Activated T-cell treated with anti-CD3 and anti-CD28 coated beads, Interleukin-2, amount 50 U/mL, for 4 hours (primary cell): ENCODE measurements around the gene ABCA2. TPM values are rescaled to one million over a fixed set of nuclear protein-coding genes. Genes with fewer than 3 reads are reported as not detected.

Experiments
- ATAC-seq, 2 donors: fragments of 200-7000 bp; cut with Tn5 transposase; one replicate each; pipeline ENCODE4 v1.10.0; 2021
- DNase-seq: peaks from one replicate; pipeline ENCODE4 v3.0.0-alpha.2; 2020
- H3K27me3 Mint-ChIP-seq: one replicate; pipeline ENCODE4 v1.8.0; 2021; ENCODE audit warnings: low read depth, mixed read lengths
- H3K36me3 Mint-ChIP-seq: one replicate; pipeline ENCODE4 v1.8.0; 2022; ENCODE audit warnings: mixed read lengths; ENCODE audit not compliant: insufficient read depth
- H3K4me1 Mint-ChIP-seq: one replicate; pipeline ENCODE4 v1.8.0; 2021; ENCODE audit warnings: low read depth, mixed read lengths
- H3K4me3 Mint-ChIP-seq: one replicate; pipeline ENCODE4 v1.8.0; 2021; ENCODE audit warnings: mild to moderate bottlenecking, moderate library complexity, mixed read lengths
- H3K9me3 Mint-ChIP-seq: one replicate; pipeline ENCODE4 v1.8.0; 2021; ENCODE audit warnings: mixed read lengths
- total RNA-seq, 3 donors: library from RNA; stranded (reverse); gene quantifications; one replicate each; pipeline ENCODE4 v1.2.1, GENCODE V29; 2021

ABCA2 gene
- total RNA-seq, 3 donors from 2014 or later, result 9.1 to 15.3 (median 14.3) TPM

GRCh38 chr9:136962701-136963248, 65.3 kb downstream of the ABCA2 start:
- no peaks in the 10 kb centered on the region for H3K27me3 Mint-ChIP-seq
- peaks cover 42% of the 10 kb centered on the region for H3K4me1 Mint-ChIP-seq
- ATAC-seq (peak in 1 of 2 donors; percentile 6), DNase-seq (no peak)
- no peaks in the 10 kb centered on the region for H3K36me3 Mint-ChIP-seq
- no peaks in the 10 kb centered on the region for H3K9me3 Mint-ChIP-seq
- H3K4me3 Mint-ChIP-seq, result no peak overlapping the region

DNA sequence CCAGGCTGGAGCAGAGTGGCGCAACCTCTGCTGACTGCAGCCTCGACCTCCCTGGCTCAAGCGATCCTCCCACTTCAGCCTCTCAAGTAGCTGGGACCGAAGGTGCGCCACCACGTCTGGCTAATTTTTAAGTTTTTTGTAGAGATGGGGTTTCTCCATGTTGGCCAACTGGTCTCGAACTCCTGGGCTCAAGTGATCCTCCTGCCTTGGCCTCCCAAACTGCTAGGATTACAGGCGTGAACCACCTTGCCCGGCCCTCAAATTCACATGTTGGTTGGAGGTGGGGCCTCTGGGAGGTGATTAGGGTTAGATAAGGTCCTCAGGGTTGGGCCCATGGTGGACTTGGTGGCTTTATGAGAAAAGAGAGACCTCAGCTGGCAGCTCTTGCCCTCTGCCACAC, 65.9 kb downstream of the ABCA2 start:
- Mint-ChIP-seq H3K4me3 (no peak overlapping the region), H3K36me3 (no peaks in the 10 kb centered on the region), H3K27me3 (no peaks in the 10 kb centered on the region), H3K9me3 (no peaks in the 10 kb centered on the region), H3K4me1 (peaks cover 42% of the 10 kb centered on the region)
- DNase-seq (no peak), ATAC-seq (no peak)

DNA sequence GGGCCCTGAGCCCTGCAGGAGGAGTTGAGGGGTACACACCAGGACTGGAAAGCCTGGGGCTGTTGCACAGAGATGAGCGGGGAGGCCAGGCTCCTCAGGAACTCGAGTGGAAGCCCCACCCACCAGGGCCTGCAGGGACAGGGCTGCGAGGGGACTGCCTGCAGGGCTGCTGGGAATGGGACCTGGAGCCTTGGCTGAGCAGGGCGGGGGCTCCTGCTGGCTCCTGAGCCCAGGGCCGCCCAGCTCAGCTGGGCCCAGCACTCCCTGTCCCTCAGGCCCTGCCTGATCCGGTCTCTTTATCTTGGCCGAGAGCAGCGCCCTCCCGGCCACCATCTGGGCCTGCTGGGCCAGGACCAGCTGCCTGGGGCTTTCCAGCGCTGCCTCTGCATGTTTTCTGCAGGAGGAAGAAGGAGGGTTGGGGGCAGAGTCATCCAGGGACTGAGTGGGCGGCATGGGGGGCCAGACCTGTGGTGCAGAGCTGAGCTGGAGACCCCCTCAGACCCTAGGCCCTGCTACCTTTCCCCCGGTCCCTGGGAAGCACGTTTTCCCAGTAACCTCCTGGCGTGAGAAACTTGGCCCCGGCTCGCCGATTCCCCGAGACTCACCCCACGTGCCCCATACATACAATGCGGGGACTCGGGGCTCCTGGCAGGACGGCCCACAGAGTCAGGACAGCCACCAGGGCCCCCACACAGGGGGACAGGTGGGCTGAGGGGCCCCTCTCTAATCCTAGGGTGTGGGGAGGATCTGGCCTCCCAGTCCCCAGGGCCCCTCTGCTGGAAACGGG, 66.6 kb downstream of the ABCA2 start:
- no peaks in the 10 kb centered on the region for H3K36me3 Mint-ChIP-seq
- H3K4me3 Mint-ChIP-seq, result no peak overlapping the region
- peaks cover 44% of the 10 kb centered on the region for H3K4me1 Mint-ChIP-seq

DNA sequence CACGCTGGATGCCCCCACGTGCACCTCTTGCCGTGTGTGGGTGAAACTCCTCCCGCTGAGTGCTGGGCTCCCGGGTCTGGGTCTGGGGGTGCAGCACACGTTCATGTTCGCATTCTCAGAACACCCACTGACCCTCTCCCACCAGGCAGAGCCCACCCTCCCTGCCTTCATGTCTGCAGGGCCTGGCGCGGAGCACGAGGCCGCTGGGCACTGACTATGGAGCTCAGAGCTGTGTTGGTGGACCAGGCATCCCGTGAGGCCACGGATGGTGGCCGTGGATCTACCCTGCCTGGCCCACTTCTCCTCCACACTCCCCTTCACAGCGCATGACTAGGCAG, 67.1 kb downstream of the ABCA2 start:
- DNase-seq (no peak), ATAC-seq (no peak)
- Mint-ChIP-seq H3K27me3 (no peaks in the 10 kb centered on the region), H3K4me3 (no peak overlapping the region), H3K4me1 (peaks cover 40% of the 10 kb centered on the region), H3K36me3 (no peaks in the 10 kb centered on the region), H3K9me3 (no peaks in the 10 kb centered on the region)

More for the DNA sequence above, 66.6 kb downstream of the ABCA2 start:
- DNase-seq (no peak), ATAC-seq (no peak)
- no peaks in the 10 kb centered on the region for H3K9me3 Mint-ChIP-seq
- no peaks in the 10 kb centered on the region for H3K27me3 Mint-ChIP-seq

GRCh38 chr9:136960212-136960937, 67.7 kb downstream of the ABCA2 start:
- ATAC-seq, result peak in 1 of 2 donors; percentile 9
- H3K27me3 Mint-ChIP-seq, result no peaks in the 10 kb centered on the region
- H3K4me1 Mint-ChIP-seq, result peaks cover 36% of the 10 kb centered on the region
- no peak overlapping the region for H3K4me3 Mint-ChIP-seq
- H3K36me3 Mint-ChIP-seq, result no peaks in the 10 kb centered on the region
- H3K9me3 Mint-ChIP-seq, result no peaks in the 10 kb centered on the region
- no peak for DNase-seq

DNA sequence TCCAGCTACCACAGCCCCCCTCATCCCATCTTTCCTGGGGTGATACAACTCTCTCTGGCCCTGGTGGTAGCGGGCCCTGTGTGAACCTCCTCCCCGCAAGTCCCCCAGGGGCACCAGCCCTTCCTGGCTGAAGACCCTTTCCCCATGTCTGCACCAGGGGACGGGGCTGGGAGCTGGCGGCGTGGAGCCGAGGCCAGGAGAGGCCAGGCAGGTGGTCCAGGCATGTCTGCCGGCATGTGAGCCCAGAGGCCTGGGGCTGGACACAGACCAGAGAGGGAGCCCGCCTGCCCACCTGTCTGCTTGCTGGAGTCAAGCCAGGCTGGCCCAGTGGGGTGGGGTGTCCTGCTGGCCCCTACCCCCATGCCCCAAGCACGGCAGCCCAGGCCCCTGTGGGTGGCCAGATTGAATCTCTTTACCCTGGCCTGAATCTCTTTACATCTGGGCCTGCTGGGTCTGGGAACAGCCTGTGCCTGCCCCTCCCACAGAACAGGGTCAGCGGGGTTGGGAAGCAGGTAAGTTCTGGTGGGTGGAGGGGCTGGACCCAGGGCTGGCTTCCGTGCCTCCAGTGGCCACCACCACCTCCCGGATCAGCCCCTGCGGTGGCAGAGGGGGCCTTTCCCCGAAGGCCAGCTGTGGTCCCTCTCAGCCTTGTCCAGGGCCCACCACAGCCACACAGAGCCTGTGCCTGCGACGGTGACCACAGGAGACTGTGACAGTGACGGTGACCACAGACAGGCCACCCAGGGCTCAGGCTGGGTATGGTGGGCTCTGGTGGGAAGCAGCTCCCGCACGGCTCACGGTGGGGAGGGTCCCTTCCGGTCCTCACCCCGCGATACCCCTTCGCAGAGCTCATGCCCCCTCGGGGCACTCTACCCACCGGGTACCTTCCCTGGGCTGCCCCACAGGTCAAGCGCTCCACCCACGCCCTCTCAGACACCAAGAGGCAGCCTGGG, 68.9 kb downstream of the ABCA2 start:
- H3K27me3 Mint-ChIP-seq, result no peaks in the 10 kb centered on the region
- no peaks in the 10 kb centered on the region for H3K36me3 Mint-ChIP-seq
- DNase-seq (no peak), ATAC-seq (no peak)
- no peak overlapping the region for H3K4me3 Mint-ChIP-seq
- H3K4me1 Mint-ChIP-seq, result peaks cover 29% of the 10 kb centered on the region
- no peaks in the 10 kb centered on the region for H3K9me3 Mint-ChIP-seq

GRCh38 chr9:136958473-136958872, 69.6 kb downstream of the ABCA2 start:
- Mint-ChIP-seq H3K4me1 (peaks cover 29% of the 10 kb centered on the region), H3K27me3 (no peaks in the 10 kb centered on the region), H3K36me3 (no peaks in the 10 kb centered on the region), H3K4me3 (no peak overlapping the region), H3K9me3 (no peaks in the 10 kb centered on the region)
- DNase-seq (no peak), ATAC-seq (no peak)

- peaks cover 24% of the 10 kb centered on the region for H3K4me1 Mint-ChIP-seq
- ATAC-seq (no peak), DNase-seq (no peak)
- H3K36me3 Mint-ChIP-seq, result no peaks in the 10 kb centered on the region
- H3K4me3 Mint-ChIP-seq, result no peak overlapping the region
- no peaks in the 10 kb centered on the region for H3K27me3 Mint-ChIP-seq
- no peaks in the 10 kb centered on the region for H3K9me3 Mint-ChIP-seq
Observed at GRCh38 chr9:136957901-136958300, 70.1 kb downstream of the ABCA2 start.

GRCh38 chr9:136957461-136957860, 70.6 kb downstream of the ABCA2 start:
- Mint-ChIP-seq H3K27me3 (no peaks in the 10 kb centered on the region), H3K9me3 (no peaks in the 10 kb centered on the region), H3K4me1 (peaks cover 20% of the 10 kb centered on the region), H3K36me3 (no peaks in the 10 kb centered on the region), H3K4me3 (no peak overlapping the region)
- DNase-seq, result no peak
- no peak for ATAC-seq

Other genes with a start within 250 kb of the ABCA2 start
- gene TMEM141, start 236.9 kb downstream of the ABCA2 start, total RNA-seq, result 10 to 100 TPM; 49.5 to 53.0 (median 51.9) TPM
- under 1 TPM in 1 of 3 donors, not detected in 2; 0.49 TPM for gene CCDC183, start 231.9 kb downstream of the ABCA2 start, total RNA-seq
- 100 to 1,000 TPM in 2 of 3 donors, 10 to 100 TPM in 1; 90.6 to 103 (median 100) TPM for gene RABL6, start 220.3 kb downstream of the ABCA2 start, total RNA-seq
- gene AJM1, start 185.8 kb downstream of the ABCA2 start, total RNA-seq, result 1 to 10 TPM; 1.5 to 2.2 (median 1.7) TPM
- 100 to 1,000 TPM; 112 to 120 (median 119) TPM for gene PHPT1, start 178.8 kb downstream of the ABCA2 start, total RNA-seq
- 10 to 100 TPM; 10.7 to 13.9 (median 11.0) TPM for gene MAMDC4, start 175.9 kb downstream of the ABCA2 start, total RNA-seq
- 100 to 1,000 TPM; 330 to 366 (median 351) TPM for gene EDF1, start 161.9 kb downstream of the ABCA2 start, total RNA-seq
- gene TRAF2, start 141.7 kb downstream of the ABCA2 start, total RNA-seq, result 10 to 100 TPM; 64.3 to 73.4 (median 68.8) TPM
- gene FBXW5, start 83.5 kb downstream of the ABCA2 start, total RNA-seq, result 100 to 1,000 TPM in 1 of 3 donors, 10 to 100 TPM in 2; 84.0 to 112 (median 95.3) TPM
- gene C8G, start 83.0 kb downstream of the ABCA2 start, total RNA-seq, result 1 to 10 TPM in 2 of 3 donors, under 1 TPM in 1; 0.94 to 1.4 (median 1.2) TPM
- 1 to 10 TPM in 1 of 3 donors, under 1 TPM in 2; 0.49 to 1.2 (median 0.58) TPM for gene LCN12, start 76.0 kb downstream of the ABCA2 start, total RNA-seq
- gene PTGDS, start 50.7 kb downstream of the ABCA2 start, total RNA-seq, result under 1 TPM in 2 of 3 donors, not detected in 1; 0.30 to 0.51 TPM
- gene LCNL1, start 45.2 kb downstream of the ABCA2 start, total RNA-seq, result not detected
- gene PAXX, start 35.8 kb downstream of the ABCA2 start, total RNA-seq, result 100 to 1,000 TPM; 106 to 126 (median 123) TPM
- gene CLIC3, start 31.7 kb downstream of the ABCA2 start, total RNA-seq, result under 1 TPM in 2 of 3 donors, not detected in 1; 0.18 to 0.54 TPM
- 1 to 10 TPM in 1 of 3 donors, under 1 TPM in 2; 0.74 to 2.4 (median 0.81) TPM for gene FUT7, start 3.9 kb upstream of the ABCA2 start, total RNA-seq
- gene NPDC1, start 17.9 kb upstream of the ABCA2 start, total RNA-seq, result 10 to 100 TPM; 15.1 to 33.0 (median 23.2) TPM
- gene ENTPD2, start 25.8 kb upstream of the ABCA2 start, total RNA-seq, result under 1 TPM in 1 of 3 donors, not detected in 2; 0.34 TPM
- 1 to 10 TPM; 3.6 to 5.5 (median 4.6) TPM for gene SAPCD2, start 42.3 kb upstream of the ABCA2 start, total RNA-seq
- 1 to 10 TPM; 5.6 to 8.4 (median 7.8) TPM for gene UAP1L1, start 49.3 kb upstream of the ABCA2 start, total RNA-seq
- gene MAN1B1, start 58.7 kb upstream of the ABCA2 start, total RNA-seq, result 10 to 100 TPM; 30.7 to 34.0 (median 33.5) TPM
- gene DPP7, start 86.5 kb upstream of the ABCA2 start, total RNA-seq, result 100 to 1,000 TPM; 352 to 394 (median 392) TPM
- under 1 TPM in 2 of 3 donors, not detected in 1; 0.13 to 0.26 TPM for gene GRIN1, start 110.9 kb upstream of the ABCA2 start, total RNA-seq
- gene LRRC26, start 141.8 kb upstream of the ABCA2 start, total RNA-seq, result under 1 TPM in 1 of 3 donors, not detected in 2; 0.18 TPM
- gene TMEM210, start 143.8 kb upstream of the ABCA2 start, total RNA-seq, result not detected
- 10 to 100 TPM; 71.9 to 86.3 (median 73.3) TPM for gene ANAPC2, start 160.3 kb upstream of the ABCA2 start, total RNA-seq
- gene SSNA1, start 160.4 kb upstream of the ABCA2 start, total RNA-seq, result 100 to 1,000 TPM; 144 to 156 (median 150) TPM
- 10 to 100 TPM; 15.4 to 15.6 (median 15.5) TPM for gene TPRN, start 172.5 kb upstream of the ABCA2 start, total RNA-seq
- gene TMEM203, start 177.4 kb upstream of the ABCA2 start, total RNA-seq, result 10 to 100 TPM; 42.3 to 45.1 (median 44.4) TPM
- gene NDOR1, start 177.5 kb upstream of the ABCA2 start, total RNA-seq, result 10 to 100 TPM; 45.2 to 53.7 (median 50.5) TPM
- 1 to 10 TPM; 3.3 to 6.0 (median 4.4) TPM for gene RNF208, start 194.0 kb upstream of the ABCA2 start, total RNA-seq
- under 1 TPM in 2 of 3 donors, not detected in 1; 0.46 to 0.50 TPM for gene CYSRT1, start 196.9 kb upstream of the ABCA2 start, total RNA-seq
- gene RNF224, start 199.3 kb upstream of the ABCA2 start, total RNA-seq, result not detected
- gene SLC34A3, start 202.7 kb upstream of the ABCA2 start, total RNA-seq, result not detected
- gene TUBB4B, start 213.1 kb upstream of the ABCA2 start, total RNA-seq, result 100 to 1,000 TPM; 345 to 383 (median 380) TPM
- gene STPG3, start 223.0 kb upstream of the ABCA2 start, total RNA-seq, result not detected
- gene NELFB, start 227.1 kb upstream of the ABCA2 start, total RNA-seq, result 10 to 100 TPM; 72.0 to 81.1 (median 73.5) TPM
- 1 to 10 TPM; 3.2 to 4.0 (median 3.6) TPM for gene TOR4A, start 249.5 kb upstream of the ABCA2 start, total RNA-seq